Activated CD8-positive, alpha-beta memory T cell treated with anti-CD3 and anti-CD28 coated beads, Interleukin-2, amount 50 U/mL, for 24 hours (primary cell): ENCODE data around the gene MICALL2.

Experiments used
- DNase-seq: peaks from one replicate; pipeline ENCODE4 v3.0.0-alpha.2; 2020; ENCODE audit errors: extremely low read depth

The MICALL2 gene

DNA sequence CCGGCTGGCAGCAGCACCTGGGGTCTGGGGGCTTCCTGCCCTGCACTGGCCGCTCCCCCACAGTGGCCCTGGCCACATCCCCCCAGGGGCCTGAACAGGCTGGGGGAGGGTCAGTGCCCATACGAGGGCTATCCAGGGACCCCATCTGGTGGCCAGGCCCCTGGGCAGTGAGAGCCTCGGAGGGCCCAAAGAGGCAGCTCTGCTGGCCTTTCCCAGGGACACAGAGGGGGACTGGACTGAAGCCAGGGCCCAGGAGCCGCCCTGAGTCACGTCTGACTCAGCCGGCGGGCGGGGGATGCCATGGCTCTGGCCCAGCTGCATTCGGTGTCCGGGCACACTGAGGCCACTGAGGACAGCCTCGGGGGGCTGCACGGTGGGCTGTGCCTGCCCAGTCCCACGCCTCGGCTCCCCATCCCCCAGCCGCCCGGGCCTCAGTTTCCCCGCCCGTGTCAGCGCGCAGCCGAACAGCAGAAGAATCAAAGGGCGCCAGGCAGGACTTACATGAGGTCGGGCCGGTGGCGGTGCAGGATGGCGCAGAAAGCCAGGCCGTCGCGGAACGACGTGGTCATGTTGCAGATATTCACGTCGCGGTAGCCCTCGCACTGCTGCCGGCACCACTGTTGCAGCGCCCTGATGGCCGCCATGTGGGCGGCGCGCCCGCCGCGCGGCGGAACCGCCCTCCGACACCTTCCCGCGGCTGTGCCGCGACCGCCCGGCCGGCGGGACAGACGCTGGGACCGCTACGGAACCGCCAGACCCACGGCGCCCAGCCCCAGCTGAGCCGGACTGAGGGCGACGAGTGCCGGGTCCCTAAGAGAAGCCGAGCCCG, at the start of gene MICALL2:
Gene MICALL2 (minus strand): TSS at position 788 of the 829 bp plus-strand sequence. CDS start 144 bp downstream, at position 644.
- DNase-seq, result no peak

DNA sequence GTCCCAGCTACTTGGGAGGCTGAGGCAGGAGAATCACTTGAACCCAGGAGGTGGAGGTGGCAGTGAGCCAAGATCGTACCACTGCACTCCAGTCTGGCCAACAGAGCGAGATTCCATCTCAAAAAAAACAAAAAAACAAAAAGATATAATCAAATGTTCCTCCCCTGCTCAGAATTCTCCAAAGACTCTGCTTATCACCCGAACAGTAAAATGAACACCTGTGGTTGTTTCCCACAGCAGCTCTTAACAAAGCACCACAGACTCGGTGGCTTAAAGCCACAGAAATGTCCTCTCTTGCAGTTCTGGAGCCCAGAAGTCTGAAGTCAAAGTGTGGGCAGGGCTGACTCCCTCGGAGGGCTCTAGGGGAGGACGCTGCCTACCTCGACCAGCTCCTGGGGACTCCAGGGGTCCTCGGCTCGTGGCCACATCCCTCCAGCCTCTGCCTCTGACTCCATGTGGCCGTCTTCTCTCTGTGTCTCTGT, 49.0 kb upstream of the MICALL2 start:
- DNase-seq, result no peak

DNA sequence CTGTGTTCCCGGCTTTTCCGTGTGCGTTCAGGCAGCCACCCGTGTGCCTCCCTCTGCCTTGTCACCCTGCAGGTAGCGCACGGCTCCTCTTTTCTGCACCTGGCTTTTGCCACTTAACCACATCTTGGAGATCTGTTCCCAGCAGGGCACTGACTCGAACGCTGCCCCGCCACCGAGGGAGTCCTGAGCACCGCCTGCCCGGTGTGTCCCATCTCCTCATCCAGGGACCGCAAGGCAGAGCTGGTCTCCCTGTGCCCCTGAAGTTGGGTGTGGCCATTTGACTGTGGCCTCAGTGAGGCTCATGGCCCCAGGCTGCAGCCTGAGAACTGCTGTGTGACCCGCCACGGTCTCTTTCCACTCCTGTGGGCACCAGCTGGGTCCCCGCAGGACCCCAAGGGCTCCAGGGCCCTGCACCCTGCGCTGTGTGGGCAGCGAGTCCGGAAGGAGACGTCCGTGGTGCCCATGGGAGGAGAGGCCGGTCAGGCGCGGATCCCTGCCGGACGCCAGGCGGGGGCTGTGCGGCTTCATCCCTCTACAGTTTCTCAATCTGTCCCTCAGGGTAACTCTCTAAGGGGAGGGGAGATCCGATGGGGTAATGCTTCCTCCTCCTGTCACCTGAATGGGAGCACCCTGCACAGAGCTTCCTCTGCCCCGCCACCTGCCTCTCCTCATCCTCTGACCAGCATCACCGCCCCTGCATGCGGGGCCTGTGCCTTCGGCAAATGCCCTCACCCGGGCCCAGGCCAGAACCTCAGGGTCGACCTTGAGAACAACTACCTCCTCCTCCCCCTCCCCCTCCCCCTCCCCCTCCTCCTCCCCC, 46.7 kb upstream of the MICALL2 start:
- DNase-seq, result no peak

- DNase-seq, result peak; percentile 76
Observed at GRCh38 chr7:1503816-1504775, 44.8 kb upstream of the MICALL2 start, which contains the start of gene INTS1. INTS1 (minus strand) TSS chr7:1504389; CDS start chr7:1503960, 429 bp downstream.

DNA sequence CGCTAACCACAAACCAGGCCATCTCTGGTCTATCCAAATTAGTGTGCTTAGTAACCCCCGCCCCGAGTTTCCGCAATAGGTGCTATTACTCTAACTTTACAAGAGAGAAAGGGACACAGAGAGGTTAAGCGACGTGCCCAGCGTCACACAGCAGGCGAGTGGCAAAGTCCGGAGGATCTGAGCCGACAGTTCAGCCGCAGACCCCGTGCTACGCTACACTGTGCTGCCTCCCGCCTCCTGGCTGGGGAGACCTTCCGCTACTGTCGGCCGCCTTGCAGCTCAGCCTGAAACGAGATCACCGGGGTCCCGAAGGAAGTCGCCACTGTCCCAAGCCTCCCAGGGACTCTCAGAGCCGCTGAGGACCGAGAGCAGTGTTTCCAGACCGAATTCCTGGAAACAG, 44.1 kb upstream of the MICALL2 start:
- DNase-seq, result no peak

DNA sequence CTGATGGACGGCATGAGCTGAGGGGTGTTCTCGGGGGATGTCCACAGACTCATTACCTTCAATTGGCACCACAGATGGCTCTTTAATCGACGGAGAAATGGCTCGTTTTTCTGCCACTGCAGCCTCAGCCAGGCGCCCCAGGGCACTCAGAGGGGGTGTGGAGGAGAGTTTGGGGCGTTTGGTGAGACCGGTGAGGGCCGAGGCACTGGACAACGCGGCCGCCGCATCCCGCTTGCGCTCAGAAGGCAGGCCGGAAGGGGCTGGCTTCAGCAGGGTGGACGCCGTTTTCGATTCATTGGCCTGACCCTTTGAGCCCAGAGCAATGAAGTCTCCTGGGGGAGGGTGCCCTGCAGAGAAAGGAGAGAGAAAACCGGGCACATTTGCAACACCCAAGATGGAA, 43.6 kb upstream of the MICALL2 start:
- DNase-seq, result no peak

DNA sequence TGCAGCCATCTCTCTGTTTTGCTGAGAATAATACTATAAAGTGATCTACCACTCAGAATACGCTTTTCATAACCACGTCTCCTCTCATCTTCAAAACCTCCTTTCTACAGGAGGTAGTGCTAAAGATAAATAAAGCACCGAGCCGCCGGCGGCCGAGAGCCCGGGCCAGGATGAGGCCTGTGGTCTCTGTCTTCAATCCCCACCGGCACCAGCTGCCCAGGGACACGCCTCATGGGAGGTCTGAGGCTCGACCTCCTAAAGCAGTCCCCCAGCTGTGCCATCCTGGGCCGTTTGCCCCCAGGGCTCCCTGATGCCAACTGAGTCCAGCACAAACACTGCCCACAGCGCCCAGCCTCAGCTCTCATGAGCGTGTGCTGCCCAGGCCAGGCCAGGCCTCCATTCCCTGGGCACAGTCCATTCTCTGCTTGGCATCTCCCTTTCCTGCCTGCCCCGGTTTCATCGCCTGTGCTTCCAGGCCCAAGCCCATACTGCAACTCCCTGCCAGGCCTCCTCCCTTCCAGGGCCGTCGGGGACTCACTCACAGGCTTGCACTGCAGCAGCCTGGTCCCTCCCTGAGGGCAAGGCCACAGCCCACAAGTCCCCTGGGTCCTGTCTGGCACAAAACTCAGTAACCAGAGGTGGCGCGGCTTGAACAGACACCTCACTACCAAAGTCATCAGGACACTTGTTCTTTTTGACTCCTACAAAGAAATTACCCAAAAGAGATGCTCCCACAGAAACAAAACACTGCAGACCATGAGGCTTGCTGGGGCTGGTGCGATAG, 42.4 kb upstream of the MICALL2 start:
- DNase-seq, result no peak

DNA sequence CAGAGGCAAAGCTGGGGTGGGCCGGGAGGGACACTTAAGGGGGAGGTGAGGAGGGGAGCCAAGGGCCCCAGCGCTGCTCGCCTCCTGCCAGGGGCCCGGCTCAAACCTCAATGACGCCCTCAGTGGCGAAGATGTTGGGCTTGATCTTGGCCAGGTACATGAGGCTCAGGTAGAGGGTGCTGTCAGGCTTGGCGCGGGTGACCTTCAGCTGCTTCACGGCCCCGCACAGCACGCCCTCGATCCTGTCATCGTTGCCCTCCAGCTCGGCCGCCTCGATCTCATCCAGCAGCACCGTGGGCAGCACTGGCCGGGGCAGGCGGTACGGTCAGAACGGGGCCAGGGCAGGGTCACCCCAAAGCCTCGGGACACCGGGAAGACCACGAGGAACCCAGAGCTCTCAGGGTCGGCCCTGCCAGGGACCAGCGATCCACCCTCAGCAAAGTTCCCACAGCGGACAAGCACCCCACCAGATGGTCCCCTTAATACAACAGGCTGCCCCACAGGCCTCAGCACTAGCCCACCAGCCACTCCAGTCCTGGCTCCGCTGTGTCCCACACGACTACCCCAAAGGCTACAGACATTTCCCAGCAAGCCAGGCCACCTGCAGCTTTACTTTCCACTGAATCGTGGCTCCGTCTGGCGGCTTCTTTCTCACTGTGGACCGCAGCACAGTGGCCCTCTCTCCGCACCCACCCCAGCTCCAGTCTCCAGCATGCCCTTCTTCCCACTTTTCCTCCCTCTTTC, 41.0 kb upstream of the MICALL2 start:
- no peak for DNase-seq

DNA sequence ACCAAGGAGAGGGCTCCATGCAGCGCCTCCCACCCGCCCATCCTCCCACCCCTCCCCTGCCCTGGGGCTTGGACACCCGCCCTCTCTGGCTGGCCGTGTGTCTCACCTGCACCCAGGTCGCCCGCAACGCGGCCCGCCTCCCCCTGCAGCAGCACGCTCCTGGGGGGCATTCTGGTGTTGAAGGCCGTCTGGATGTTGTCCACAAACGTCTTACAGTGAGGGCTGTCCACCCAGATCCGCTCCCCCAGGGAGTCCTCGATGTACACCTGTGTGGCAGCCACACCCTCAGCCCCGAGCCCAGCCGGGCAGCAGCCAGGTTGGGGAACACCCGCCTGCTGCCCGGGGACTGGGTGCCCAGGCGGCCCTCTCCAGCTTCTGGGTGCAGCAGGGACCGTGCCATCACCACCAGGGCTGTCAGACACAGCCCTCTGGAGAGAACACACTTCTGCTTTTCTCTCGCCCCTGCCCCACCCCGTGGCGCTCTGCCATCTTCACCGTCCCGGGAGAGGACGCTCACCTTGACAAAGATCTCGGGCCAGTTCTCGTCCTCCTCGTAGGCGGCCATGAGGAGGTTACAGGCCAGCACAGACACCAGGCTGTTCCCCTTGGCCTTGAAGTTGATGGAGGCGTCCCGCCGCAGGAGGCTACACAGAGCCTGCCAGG, 40.2 kb upstream of the MICALL2 start:
- no peak for DNase-seq

- DNase-seq, result no peak
Observed at GRCh38 chr7:1498370-1499305, 39.4 kb upstream of the MICALL2 start.

GRCh38 chr7:1497293-1497927, 38.1 kb upstream of the MICALL2 start:
- DNase-seq, result no peak

DNA sequence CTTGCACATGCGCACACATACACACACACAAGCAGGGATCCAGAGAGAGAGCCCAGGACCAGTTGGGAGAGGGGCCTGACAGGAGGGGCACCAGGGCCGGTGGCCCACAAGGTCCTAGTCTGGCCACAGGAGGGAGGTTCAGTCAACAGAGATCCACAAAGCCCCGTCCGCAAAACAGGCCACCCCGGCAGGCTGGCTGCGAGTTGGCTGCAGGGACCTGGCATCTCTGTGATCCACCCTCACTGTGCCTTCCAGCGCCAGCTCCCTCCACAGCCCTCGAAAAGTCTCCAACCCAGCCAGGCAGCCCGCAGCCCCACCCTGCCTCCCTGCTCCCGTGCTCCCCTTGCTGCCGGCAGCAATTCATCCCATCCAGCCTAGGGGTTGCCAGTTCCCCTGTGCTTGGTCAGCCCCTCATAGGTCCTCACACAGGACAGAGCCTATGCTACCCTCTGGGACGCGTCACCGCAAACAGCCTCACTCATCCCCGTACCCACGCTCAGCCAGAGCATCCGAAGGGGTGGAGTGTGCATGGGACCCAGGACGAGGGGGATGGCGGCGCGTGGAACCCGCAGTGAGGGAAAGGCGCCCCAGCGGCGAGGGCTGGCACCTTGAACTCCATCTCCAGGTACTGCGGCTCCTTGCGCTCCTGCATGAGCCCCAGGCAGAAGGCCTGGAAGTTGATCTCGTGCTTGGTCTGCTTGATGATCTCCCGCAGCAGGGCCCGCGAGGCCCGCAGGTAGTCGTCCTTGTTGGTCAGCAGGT, 37.4 kb upstream of the MICALL2 start:
- DNase-seq, result no peak

- no peak for DNase-seq
Observed at GRCh38 chr7:1495564-1496242, 36.4 kb upstream of the MICALL2 start.

GRCh38 chr7:1494866-1495563, 35.7 kb upstream of the MICALL2 start:
- DNase-seq, result no peak

GRCh38 chr7:1494447-1494846, 35.2 kb upstream of the MICALL2 start:
- DNase-seq, result no peak

- DNase-seq, result no peak
Observed at GRCh38 chr7:1493571-1493970, 34.3 kb upstream of the MICALL2 start.
